Activated CD8-positive, alpha-beta memory T cell treated with anti-CD3 and anti-CD28 coated beads, Interleukin-2, amount 50 U/mL, for 4 hours (primary cell): ENCODE measurements around the gene MYG1.
A peak's percentile ranks its signal among the peaks of the same experiment; 100 is the strongest.

Experiments
- DNase-seq: peaks from one replicate; pipeline ENCODE4 v3.0.0-alpha.2; 2020

Gene MYG1, protein sequence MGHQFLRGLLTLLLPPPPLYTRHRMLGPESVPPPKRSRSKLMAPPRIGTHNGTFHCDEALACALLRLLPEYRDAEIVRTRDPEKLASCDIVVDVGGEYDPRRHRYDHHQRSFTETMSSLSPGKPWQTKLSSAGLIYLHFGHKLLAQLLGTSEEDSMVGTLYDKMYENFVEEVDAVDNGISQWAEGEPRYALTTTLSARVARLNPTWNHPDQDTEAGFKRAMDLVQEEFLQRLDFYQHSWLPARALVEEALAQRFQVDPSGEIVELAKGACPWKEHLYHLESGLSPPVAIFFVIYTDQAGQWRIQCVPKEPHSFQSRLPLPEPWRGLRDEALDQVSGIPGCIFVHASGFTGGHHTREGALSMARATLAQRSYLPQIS

GRCh38 chr12:53299454-53300180, at the start of gene MYG1:
TSS of gene MYG1 (plus strand) at chr12:53299695. CDS start at chr12:53299738, 43 bp downstream.
- peak; percentile 81 for DNase-seq

GRCh38 chr12:53251477-53252348, 47.8 kb upstream of the MYG1 start:
- peak; percentile 70 for DNase-seq

DNA sequence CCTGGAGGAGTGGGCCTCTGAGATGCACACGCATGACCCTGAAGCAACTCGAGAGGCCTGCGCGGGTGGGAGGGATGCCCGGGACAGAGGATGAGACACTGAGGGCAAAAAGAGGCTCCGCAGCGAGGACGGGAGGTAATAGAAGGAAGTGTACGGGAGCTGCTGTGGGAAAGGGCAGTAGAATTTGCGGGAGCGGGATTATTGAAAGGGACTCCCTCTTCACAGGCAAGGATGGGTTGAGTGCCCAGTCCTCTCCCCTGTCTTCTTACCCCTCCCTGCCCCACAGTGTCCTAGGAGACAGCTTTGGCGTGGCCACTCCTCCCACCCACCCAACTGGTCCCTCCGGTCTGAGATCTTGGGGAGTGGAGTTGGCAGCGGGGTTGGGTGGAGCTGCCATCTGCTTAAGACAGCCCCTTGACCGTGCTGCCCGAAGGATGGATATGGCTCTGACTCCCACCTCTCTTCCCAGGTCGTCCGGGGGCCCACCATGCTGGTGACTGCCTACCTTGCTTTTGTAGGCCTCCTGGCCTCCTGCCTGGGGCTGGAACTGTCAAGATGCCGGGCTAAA, 47.1 kb upstream of the MYG1 start:
- DNase-seq = no peak

DNA sequence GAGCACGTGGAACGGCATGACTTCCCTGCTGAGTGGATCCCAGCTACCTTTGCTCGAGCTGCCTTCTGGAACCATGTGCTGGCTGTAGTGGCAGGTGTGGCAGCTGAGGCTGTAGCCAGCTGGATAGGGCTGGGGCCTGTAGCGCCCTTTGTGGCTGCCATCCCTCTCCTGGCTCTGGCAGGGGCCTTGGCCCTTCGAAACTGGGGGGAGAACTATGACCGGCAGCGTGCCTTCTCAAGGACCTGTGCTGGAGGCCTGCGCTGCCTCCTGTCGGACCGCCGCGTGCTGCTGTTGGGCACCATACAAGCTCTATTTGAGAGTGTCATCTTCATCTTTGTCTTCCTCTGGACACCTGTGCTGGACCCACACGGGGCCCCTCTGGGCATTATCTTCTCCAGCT, 46.2 kb upstream of the MYG1 start:
- no peak for DNase-seq

DNA sequence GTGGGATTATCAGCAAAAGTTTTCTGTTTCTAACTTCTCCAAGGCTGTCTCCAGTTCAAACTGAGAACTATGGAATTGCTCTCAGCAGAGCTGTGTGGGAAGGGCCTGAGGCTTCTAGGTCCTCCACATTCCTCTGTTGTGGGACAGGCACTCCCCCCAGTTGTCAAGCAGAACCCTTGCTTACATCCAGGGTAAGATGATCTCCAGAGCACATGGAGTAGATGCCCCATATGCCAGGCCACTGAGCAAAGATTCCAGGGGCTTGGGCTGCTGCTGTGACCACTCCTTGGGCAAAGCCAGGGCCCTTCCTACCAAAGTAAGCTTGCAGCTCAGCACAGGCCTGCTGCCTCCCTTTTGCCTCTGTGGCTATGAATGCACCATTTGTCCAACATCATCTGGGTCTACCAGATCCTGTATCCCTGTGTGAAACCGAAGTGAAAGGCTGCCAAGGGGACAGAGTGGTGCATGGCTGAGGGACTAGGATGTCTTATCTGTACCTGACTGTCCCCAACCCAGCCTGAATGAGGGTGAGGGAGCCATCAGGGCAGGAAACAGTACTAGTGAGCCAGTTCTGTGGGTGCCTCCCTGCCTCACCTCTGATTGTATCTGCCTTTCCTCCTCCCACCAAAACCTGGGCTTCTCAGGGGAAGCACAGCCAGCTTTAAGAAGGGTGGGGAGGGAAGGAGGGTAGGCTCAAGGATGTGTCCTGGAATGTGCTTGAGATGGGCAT, 44.5 kb upstream of the MYG1 start:
- DNase-seq = no peak

DNA sequence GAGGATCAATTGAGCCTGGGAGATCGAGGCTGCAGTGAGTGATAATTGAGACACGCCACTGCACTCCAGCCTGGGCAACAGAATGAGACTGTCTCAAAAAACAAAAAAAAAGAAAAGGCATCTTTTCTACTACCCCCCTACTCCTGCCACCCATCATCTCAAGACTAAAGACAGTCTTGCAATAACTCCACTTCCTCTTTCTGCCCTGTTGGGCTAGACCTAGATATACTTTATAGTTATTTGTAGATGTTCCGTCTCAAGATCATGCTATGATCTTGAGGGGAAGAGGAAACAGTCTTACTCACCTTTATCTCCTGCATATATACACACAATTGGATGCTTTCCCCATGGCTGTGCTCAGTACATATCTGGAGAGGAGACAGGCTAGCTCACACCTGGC, 43.5 kb upstream of the MYG1 start:
- no peak for DNase-seq

GRCh38 chr12:53258541-53259539, 40.7 kb upstream of the MYG1 start:
- DNase-seq = no peak

GRCh38 chr12:53259891-53260290, 39.6 kb upstream of the MYG1 start:
- no peak for DNase-seq

- no peak for DNase-seq
Observed at GRCh38 chr12:53265783-53266182, 33.7 kb upstream of the MYG1 start.

- DNase-seq = peak; percentile 24
Observed at GRCh38 chr12:53267306-53267998, 32.0 kb upstream of the MYG1 start.

GRCh38 chr12:53267999-53268629, 31.4 kb upstream of the MYG1 start, which contains the start of gene ESPL1:
TSS of gene ESPL1 (plus strand) at chr12:53268299. CDS start at chr12:53268767, 468 bp downstream.
- peak; percentile 85 for DNase-seq

DNA sequence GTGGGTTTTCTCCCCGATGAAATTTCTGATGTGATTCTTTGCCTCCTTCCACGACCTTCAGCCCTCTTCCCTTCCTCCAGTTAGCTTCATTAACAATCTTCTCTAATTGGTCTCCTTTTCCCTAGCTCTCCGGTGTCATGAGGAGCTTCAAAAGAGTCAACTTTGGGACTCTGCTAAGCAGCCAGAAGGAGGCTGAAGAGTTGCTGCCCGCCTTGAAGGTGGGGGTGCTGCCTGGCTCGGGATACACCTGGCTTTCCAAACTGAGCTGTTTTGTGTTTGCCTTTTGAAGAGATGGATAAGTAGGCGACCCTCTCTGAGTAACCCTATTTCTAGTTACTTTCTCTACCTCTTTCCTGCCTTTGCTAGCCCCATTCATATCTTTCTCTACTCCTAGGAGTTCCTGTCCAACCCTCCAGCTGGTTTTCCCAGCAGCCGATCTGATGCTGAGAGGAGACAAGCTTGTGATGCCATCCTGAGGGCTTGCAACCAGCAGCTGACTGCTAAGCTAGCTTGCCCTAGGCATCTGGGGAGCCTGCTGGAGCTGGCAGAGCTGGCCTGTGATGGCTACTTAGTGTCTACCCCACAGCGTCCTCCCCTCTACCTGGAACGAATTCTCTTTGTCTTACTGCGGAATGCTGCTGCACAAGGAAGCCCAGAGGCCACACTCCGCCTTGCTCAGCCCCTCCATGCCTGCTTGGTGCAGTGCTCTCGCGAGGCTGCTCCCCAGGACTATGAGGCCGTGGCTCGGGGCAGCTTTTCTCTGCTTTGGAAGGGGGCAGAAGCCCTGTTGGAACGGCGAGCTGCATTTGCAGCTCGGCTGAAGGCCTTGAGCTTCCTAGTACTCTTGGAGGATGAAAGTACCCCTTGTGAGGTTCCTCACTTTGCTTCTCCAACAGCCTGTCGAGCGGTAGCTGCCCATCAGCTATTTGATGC, 30.6 kb upstream of the MYG1 start:
- no peak for DNase-seq

DNA sequence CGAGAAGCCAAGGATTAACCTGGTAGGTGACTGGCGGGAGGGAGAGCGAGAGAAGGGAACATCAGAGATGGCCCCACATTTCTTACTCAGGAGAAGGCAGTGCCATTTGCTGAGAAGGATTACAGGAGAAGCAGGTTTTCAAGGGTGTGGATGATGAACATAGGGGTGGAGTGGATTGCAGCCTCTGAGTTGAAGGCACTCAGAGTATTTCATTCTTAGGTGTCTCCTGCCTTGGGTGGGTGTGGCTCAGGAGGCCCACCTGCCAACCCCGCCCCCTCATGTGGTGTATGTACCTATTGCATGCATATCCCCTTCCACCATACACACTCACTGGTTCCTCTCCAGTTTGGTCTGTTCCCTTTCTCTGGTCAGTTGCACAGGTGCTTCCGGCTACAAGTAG, 25.1 kb upstream of the MYG1 start:
- DNase-seq = no peak

DNA sequence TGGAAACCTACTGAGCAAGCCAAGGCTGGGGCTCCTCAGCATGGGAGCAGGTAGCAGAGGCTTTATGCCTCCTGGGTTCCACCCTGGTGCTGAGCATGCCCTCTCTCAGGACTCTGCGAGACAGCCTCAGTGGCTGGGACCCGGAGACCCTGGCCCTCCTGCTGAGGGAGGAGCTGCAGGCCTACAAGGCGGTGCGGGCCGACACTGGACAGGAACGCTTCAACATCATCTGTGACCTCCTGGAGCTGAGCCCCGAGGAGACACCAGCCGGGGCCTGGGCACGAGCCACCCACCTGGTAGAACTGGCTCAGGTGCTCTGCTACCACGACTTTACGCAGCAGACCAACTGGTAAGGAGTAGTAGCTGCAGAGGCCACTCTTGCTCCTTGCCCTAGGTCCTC, 23.0 kb upstream of the MYG1 start:
- no peak for DNase-seq

- DNase-seq = no peak
Observed at GRCh38 chr12:53277981-53278380, 21.5 kb upstream of the MYG1 start.

DNA sequence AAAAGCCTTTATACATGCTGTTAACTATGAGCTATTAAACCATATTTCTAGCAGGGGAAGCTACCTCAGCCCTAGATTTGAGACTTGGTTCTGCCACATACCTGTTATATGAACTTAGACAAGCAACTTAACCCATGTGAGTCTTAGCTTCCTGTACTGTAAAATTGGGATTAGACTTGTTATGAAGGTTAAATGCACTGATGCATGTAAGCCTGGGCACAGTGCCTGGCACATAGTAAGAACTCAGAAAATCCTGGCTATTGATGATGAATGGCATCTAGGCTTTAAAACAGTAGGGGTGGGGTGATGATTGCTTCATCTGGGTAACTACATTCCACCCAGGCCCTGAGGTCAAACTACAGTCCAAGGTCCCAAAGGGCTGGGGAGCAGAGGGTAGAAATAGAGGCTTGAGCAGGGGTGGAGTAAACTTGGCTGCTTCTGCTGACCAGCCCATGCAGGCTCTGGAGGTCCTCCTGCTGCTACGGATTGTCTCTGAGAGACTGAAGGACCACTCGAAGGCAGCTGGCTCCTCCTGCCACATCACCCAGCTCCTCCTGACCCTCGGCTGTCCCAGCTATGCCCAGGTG, 20.1 kb upstream of the MYG1 start:
- DNase-seq = no peak

GRCh38 chr12:53279888-53280498, 19.5 kb upstream of the MYG1 start:
- DNase-seq = no peak

DNA sequence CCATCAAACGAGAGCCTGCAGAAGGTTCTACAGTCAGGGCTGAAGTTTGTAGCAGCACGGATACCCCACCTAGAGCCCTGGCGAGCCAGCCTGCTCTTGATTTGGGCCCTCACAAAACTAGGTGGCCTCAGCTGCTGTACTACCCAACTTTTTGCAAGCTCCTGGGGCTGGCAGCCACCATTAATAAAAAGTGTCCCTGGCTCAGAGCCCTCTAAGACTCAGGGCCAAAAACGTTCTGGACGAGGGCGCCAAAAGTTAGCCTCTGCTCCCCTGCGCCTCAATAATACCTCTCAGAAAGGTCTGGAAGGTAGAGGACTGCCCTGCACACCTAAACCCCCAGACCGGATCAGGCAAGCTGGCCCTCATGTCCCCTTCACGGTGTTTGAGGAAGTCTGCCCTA, 13.0 kb upstream of the MYG1 start:
- DNase-seq = no peak
